B cell (primary cell): Measurements from ENCODE around the gene PPP2R5B. TPM values are rescaled to one million over a fixed set of nuclear protein-coding genes. Genes with fewer than 3 reads are reported as not detected.

Source experiments
- ATAC-seq: fragments of 200-7000 bp; cut with Tn5 transposase; one replicate; pipeline ENCODE4 v1.10.0; 2021; ENCODE audit warnings: low read depth, mild to moderate bottlenecking, moderate number of reproducible peaks, moderate library complexity
- CTCF ChIA-PET: fragments of 350-600 bp; sonication (Branson Sonifier 250); formaldehyde crosslinking; loops from one replicate; lab custom pipeline; 2021; ENCODE audit warnings: antibody characterized with exemption, inconsistent platforms; lab: Charles Lee
- POLR2A ChIA-PET: fragments of 350-600 bp; sonication (Branson Sonifier 250); formaldehyde crosslinking; loops from one replicate; lab custom pipeline; 2021; ENCODE audit warnings: antibody characterized with exemption; lab: Charles Lee
- DNase-seq: peaks from one replicate; pipeline ENCODE4 v3.0.0; 2013
- H2AFZ ChIP-seq: 2 replicates; pipeline ENCODE4 v1.6.1; 2012; ENCODE audit warnings: mild to moderate bottlenecking, low read depth, low read length; ENCODE audit not compliant: insufficient read depth, poor library complexity, severe bottlenecking
- H3K27ac ChIP-seq, 2 donors: 1 replicate in 1 of 2; 2 replicates in 1 of 2; pipeline ENCODE4 v1.5.1; 2012 to 2013; ENCODE audit warnings: low read length in 2 of 2, mild to moderate bottlenecking in 2 of 2, moderate library complexity in 1 of 2
- H3K27me3 ChIP-seq, 4 experiments: fragments of 200-600 bp in 1 of 4; sonication (generic) in 1 of 4; replicated peaks in 1 of 4; 1 replicate in 2 of 4; 2 replicates in 2 of 4; pipeline versions ENCODE4 v1.6.1 to v1.7.0; 2013 to 2016; ENCODE audit warnings: low read length in 3 of 4, mild to moderate bottlenecking in 2 of 4, mixed read lengths in 1 of 4, moderate library complexity in 1 of 4; ENCODE audit not compliant: insufficient read depth in 4 of 4, control insufficient read depth in 3 of 4; ENCODE audit errors: control extremely low read depth in 1 of 4
- H3K36me3 ChIP-seq, 2 experiments: replicated peaks in 1 of 2; 1 replicate in 1 of 2; 2 replicates in 1 of 2; pipeline versions ENCODE4 v1.6.1 to v1.7.1; 2013; ENCODE audit warnings: low read length in 1 of 2; ENCODE audit not compliant: insufficient read depth in 2 of 2, control insufficient read depth in 1 of 2; ENCODE audit errors: control extremely low read depth in 1 of 2, extremely low read depth in 1 of 2
- H3K4me1 ChIP-seq, 2 donors: fragments of 200-600 bp in 1 of 2; sonication (generic) in 1 of 2; 1 replicate in 1 of 2; 2 replicates in 1 of 2; pipeline versions ENCODE4 v1.5.1 to v1.6.1; 2013 to 2017; ENCODE audit warnings: low read length in 2 of 2; ENCODE audit not compliant: control insufficient read depth in 2 of 2, insufficient read depth in 2 of 2
- H3K4me2 ChIP-seq: replicated peaks from 2 replicates; pipeline ENCODE3; 2012; ENCODE audit warnings: mild to moderate bottlenecking, low read depth, low read length; ENCODE audit not compliant: poor library complexity, severe bottlenecking
- H3K4me3 ChIP-seq, 5 experiments: fragments of 200-600 bp in 1 of 5; sonication (generic) in 1 of 5; 1 replicate in 3 of 5; 2 replicates in 2 of 5; pipeline versions ENCODE4 v1.5.1 to v1.7.0; 2011 to 2016; ENCODE audit warnings: low read length in 4 of 5, mild to moderate bottlenecking in 4 of 5, low read depth in 2 of 5, control low read depth in 1 of 5, moderate library complexity in 1 of 5; ENCODE audit not compliant: insufficient read depth in 1 of 5; ENCODE audit errors: control extremely low read depth in 1 of 5, extremely low read depth in 1 of 5
- H3K79me2 ChIP-seq: fragments of 200-600 bp; sonication (generic); one replicate; pipeline ENCODE4 v1.6.0; 2016; ENCODE audit warnings: low read length; ENCODE audit not compliant: control insufficient read depth, insufficient read depth
- H3K9ac ChIP-seq: fragments of 200-600 bp; sonication (generic); 2 replicates; pipeline ENCODE4 v1.6.1; 2017; ENCODE audit warnings: mild to moderate bottlenecking, low read length, moderate library complexity
- H3K9me3 ChIP-seq, 3 donors: one replicate each; pipeline versions ENCODE4 v1.6.1 to v1.7.1; 2013; ENCODE audit warnings: low read length in 2 of 3; ENCODE audit not compliant: control insufficient read depth in 2 of 3, insufficient read depth in 1 of 3; ENCODE audit errors: control extremely low read depth in 1 of 3
- H4K20me1 ChIP-seq: 2 replicates; pipeline ENCODE4 v1.6.0; 2012; ENCODE audit warnings: mild to moderate bottlenecking, low read length; ENCODE audit not compliant: insufficient read depth, control insufficient read depth, poor library complexity, severe bottlenecking
- H3K27ac Mint-ChIP-seq: one replicate; pipeline ENCODE4 v1.8.0; 2021; ENCODE audit warnings: mixed read lengths
- H3K27me3 Mint-ChIP-seq: one replicate; pipeline ENCODE4 v1.8.0; 2021; ENCODE audit warnings: mixed read lengths
- H3K4me1 Mint-ChIP-seq: one replicate; pipeline ENCODE4 v1.8.0; 2021; ENCODE audit warnings: mixed read lengths
- H3K4me3 Mint-ChIP-seq: one replicate; pipeline ENCODE4 v1.8.0; 2021; ENCODE audit warnings: mixed read lengths
- H3K9me3 Mint-ChIP-seq: one replicate; pipeline ENCODE4 v1.8.0; 2022; ENCODE audit warnings: mixed read lengths; ENCODE audit not compliant: insufficient read depth
- EZH2 ChIP-seq: IDR thresholded peaks from 2 replicates; pipeline ENCODE4 v1.6.1; 2012; ENCODE audit warnings: borderline replicate concordance, low read depth, mild to moderate bottlenecking, moderate library complexity, low read length; ENCODE audit not compliant: insufficient read depth, poor library complexity, severe bottlenecking
- WGBS: methylation state at CpG from one replicate; pipeline ENCODE4 v1.1.5; 2013; ENCODE audit warnings: missing lambda C conversion rate; ENCODE audit not compliant: insufficient coverage; 5-methylcytosine and 5-hydroxymethylcytosine counted together
- intact Hi-C: fragments of 100-400 bp; cut with micrococcal nuclease; formaldehyde crosslinking; loops from one replicate; pipeline ENCODE4 v1.10.0; 2022
- polyA plus RNA-seq: library from polyadenylated mRNA; depleted of rRNA; stranded (reverse); fragments of >200 nt; gene quantifications from 2 replicates; pipeline ENCODE4 v1.2.3, GENCODE V29; 2012
- total RNA-seq, 2 donors: library from RNA; stranded (reverse); fragments of 120-200 nt in 1 of 2; gene quantifications; 1 replicate in 1 of 2; 2 replicates in 1 of 2; pipeline versions ENCODE4 v1.2.3 to v1.2.4, GENCODE V29; 2013 to 2022
- TF ChIP-seq, protein P1 (sequence below): fragments of 200-600 bp; IDR thresholded peaks from one replicate; pipeline ENCODE4 v1.8.0; 2022; ENCODE audit warnings: antibody characterized with exemption, mild to moderate bottlenecking

PPP2R5B gene
- total and polyA plus RNA-seq, 2 donors (not counting 1 experiment from before 2014, with no cell fraction given), result 22.6 to 30.5 TPM

DNA sequence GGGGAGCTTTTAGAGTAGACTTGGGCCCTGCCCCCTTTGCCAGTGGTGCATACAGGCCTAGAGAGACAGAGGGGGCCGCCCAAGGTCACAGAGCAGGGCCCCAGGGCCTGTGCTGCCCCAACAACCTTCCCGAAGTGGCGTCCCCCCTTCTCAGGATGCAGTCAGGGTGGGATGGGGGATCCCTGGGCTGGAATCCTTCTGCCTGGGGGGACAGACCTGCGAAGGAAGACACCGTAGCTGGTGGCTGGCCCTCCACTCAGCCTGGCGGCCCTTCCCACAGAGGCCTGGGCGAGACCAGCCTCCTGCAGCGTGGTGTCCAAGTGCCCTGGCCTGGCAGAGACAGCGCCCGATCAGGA, 31.7 kb upstream of the PPP2R5B start:
- H3K79me2 ChIP-seq, result peaks cover 11% of the 10 kb centered on the region
- CTCF ChIA-PET, result interaction anchor here (1.1 to 30.2 kb wide), 7 partner anchors 8 to 149 kb away, joined by 3 to 1254 read pairs (median 10); partner anchors contain the start of genes BATF2, CDC42BPG and RASGRP2
- H3K4me3 Mint-ChIP-seq, result no peak overlapping the region
- no peaks in the 10 kb centered on the region for H3K9me3 ChIP-seq
- DNase-seq (no peak), ATAC-seq (no peak)
- POLR2A ChIA-PET, result interaction anchor here (0.8 to 6.9 kb wide), 3 partner anchors 13 to 45 kb away, joined by 3 to 39 read pairs (median 3); partner anchors contain the start of gene EHD1
- intact Hi-C loops, result no loop called here
- H3K4me2 ChIP-seq, result peak overlapping the region; percentile 56
- H3K27ac Mint-ChIP-seq, result peak overlapping the region; percentile 59
- H3K4me1 ChIP-seq, result peaks cover 33 to 43% of the 10 kb centered on the region in 2 donors
- H3K9me3 Mint-ChIP-seq, result no peaks in the 10 kb centered on the region
- WGBS, result 96% methylated on average over 10 of the region's 10 CpGs
- H3K27me3 ChIP-seq, result no peaks in the 10 kb centered on the region
- peak overlapping the region; percentile 25 to 51 for H3K27ac ChIP-seq
- H2AFZ ChIP-seq, result peak overlapping the region; percentile 51
- TF ChIP-seq, protein P1, sequence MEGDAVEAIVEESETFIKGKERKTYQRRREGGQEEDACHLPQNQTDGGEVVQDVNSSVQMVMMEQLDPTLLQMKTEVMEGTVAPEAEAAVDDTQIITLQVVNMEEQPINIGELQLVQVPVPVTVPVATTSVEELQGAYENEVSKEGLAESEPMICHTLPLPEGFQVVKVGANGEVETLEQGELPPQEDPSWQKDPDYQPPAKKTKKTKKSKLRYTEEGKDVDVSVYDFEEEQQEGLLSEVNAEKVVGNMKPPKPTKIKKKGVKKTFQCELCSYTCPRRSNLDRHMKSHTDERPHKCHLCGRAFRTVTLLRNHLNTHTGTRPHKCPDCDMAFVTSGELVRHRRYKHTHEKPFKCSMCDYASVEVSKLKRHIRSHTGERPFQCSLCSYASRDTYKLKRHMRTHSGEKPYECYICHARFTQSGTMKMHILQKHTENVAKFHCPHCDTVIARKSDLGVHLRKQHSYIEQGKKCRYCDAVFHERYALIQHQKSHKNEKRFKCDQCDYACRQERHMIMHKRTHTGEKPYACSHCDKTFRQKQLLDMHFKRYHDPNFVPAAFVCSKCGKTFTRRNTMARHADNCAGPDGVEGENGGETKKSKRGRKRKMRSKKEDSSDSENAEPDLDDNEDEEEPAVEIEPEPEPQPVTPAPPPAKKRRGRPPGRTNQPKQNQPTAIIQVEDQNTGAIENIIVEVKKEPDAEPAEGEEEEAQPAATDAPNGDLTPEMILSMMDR, result no peak
- no peak for TF ChIP-seq EZH2
- H3K4me1 Mint-ChIP-seq, result peaks cover 27% of the 10 kb centered on the region
- H3K36me3 ChIP-seq, result peaks cover 0 to 13% of the 10 kb centered on the region in 2 experiments
- H3K4me3 ChIP-seq, result no peak overlapping the region
- no peaks in the 10 kb centered on the region for H3K27me3 Mint-ChIP-seq
- no peak overlapping the region for H3K9ac ChIP-seq
- no peaks in the 10 kb centered on the region for H4K20me1 ChIP-seq
